ENCODE results near the gene TBCE. TPM values are rescaled to one million over a fixed set of nuclear protein-coding genes. Genes with fewer than 3 reads are reported as not detected.
"Not testable (repeated sequence)": the region's sequence is repeated elsewhere in the genome, so short reads cannot be mapped to it uniquely, and the experiment has no call there.

The TBCE gene
- total RNA-seq, 4 donors from 2014 or later: 11.2 to 18.6 (median 14.6) TPM

DNA sequence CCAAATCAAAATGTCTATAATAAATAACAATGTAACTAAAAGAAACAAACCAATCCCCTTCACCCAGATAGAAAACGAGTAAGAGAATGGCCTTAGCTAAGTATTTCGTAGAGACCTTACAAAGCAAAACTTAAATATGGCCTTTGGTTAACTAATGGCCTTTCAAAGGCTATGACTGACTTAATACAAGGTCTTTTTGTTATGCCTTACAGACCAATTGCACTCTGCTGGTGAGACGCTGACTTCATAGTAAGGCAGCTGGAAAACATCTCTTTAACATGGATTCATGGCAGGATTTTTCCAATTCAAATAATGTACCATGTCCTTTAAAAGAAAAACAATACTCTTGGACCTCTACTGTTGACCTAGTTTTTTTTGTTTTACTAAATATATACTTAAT is 15.8 kb upstream of the TBCE start:
- TF ChIP-seq POLR2A (IDR thresholded peaks at IDR 0.05): no peak
- TF ChIP-seq, protein P1, sequence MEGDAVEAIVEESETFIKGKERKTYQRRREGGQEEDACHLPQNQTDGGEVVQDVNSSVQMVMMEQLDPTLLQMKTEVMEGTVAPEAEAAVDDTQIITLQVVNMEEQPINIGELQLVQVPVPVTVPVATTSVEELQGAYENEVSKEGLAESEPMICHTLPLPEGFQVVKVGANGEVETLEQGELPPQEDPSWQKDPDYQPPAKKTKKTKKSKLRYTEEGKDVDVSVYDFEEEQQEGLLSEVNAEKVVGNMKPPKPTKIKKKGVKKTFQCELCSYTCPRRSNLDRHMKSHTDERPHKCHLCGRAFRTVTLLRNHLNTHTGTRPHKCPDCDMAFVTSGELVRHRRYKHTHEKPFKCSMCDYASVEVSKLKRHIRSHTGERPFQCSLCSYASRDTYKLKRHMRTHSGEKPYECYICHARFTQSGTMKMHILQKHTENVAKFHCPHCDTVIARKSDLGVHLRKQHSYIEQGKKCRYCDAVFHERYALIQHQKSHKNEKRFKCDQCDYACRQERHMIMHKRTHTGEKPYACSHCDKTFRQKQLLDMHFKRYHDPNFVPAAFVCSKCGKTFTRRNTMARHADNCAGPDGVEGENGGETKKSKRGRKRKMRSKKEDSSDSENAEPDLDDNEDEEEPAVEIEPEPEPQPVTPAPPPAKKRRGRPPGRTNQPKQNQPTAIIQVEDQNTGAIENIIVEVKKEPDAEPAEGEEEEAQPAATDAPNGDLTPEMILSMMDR (IDR thresholded peaks at IDR 0.05): no peak
- peaks cover 0 to 5% (median 0%) of the 10 kb centered on the region in 3 donors for H3K36me3 ChIP-seq
- no peaks in the 10 kb centered on the region for H3K27me3 ChIP-seq
- H3K27ac ChIP-seq: no peak overlapping the region
- H3K4me3 ChIP-seq: no peak overlapping the region
- intact Hi-C loops (cut with DNase I): no loop called here
- DNase-seq: no peak
- H3K4me1 ChIP-seq: no peaks in the 10 kb centered on the region
- WGBS, 2 donors: 77 to 90% methylated on average over 3 of the region's 3 CpGs
- H3K9me3 ChIP-seq: no peaks in the 10 kb centered on the region

- DNase-seq: no peak
- peaks cover 0 to under 1% (median 0%) of the 10 kb centered on the region in 3 donors for H3K36me3 ChIP-seq
- 74 to 76% methylated on average over 3 of the region's 3 CpGs for WGBS, 2 donors
- no peaks in the 10 kb centered on the region for H3K9me3 ChIP-seq
- H3K27me3 ChIP-seq: no peaks in the 10 kb centered on the region
- H3K4me1 ChIP-seq: no peaks in the 10 kb centered on the region
- TF ChIP-seq POLR2A (IDR thresholded peaks at IDR 0.05): no peak
- TF ChIP-seq, protein P1 (IDR thresholded peaks at IDR 0.05): no peak
- no peak overlapping the region for H3K4me3 ChIP-seq
- H3K27ac ChIP-seq: no peak overlapping the region
- intact Hi-C loops (cut with DNase I): no loop called here
Observed at GRCh38 chr1:235351898-235352297, 15.3 kb upstream of the TBCE start.

GRCh38 chr1:235357485-235358373 is 9.5 kb upstream of the TBCE start:
- WGBS, 2 donors: 62 to 66% methylated on average over 11 of the region's 11 CpGs
- no peaks in the 10 kb centered on the region for H3K4me1 ChIP-seq
- no peak overlapping the region for H3K4me3 ChIP-seq
- no peaks in the 10 kb centered on the region for H3K27me3 ChIP-seq
- H3K36me3 ChIP-seq: no peaks in the 10 kb centered on the region
- TF ChIP-seq POLR2A (IDR thresholded peaks at IDR 0.05): no peak
- TF ChIP-seq, protein P1 (IDR thresholded peaks at IDR 0.05): no peak
- H3K9me3 ChIP-seq: no peaks in the 10 kb centered on the region
- intact Hi-C loops (cut with DNase I): no loop called here
- H3K27ac ChIP-seq: no peak overlapping the region
- DNase-seq: no peak

DNA sequence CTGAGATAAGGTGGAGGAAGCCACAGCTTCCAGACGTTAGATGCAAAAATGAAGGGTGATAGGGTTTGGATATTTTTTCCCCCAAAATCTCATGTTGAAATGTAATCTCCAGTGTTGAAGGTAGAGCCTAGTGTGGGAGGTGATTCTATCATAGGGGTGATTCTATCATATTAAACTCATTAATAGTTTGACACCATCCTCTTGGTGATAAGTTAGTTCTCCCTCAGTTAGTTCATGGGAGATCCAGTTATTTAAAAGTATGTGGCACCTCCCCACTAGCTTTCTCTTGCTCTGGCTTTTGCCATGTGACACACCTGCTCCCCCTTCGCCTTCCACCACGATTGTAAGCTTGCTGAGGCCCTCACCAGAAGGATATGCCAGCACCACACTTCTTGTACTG is 8.3 kb upstream of the TBCE start:
- Histone ChIP-seq H3K4me1 (no peaks in the 10 kb centered on the region), H3K27me3 (no peaks in the 10 kb centered on the region), H3K4me3 (no peak overlapping the region), H3K36me3 (no peaks in the 10 kb centered on the region), H3K27ac (no peak overlapping the region), H3K9me3 (no peaks in the 10 kb centered on the region)
- DNase-seq: no peak
- intact Hi-C loops (cut with DNase I): no loop called here
- 81 to 86% methylated on average over 3 of the region's 3 CpGs for WGBS, 2 donors
- TF ChIP-seq POLR2A (IDR thresholded peaks at IDR 0.05): no peak
- TF ChIP-seq, protein P1 (IDR thresholded peaks at IDR 0.05): no peak

- peaks cover 3 to 17% (median 5%) of the 10 kb centered on the region in 3 donors for H3K4me1 ChIP-seq
- H3K9me3 ChIP-seq; H3K27ac ChIP-seq; H3K36me3 ChIP-seq; H3K4me3 ChIP-seq; DNase-seq; H3K27me3 ChIP-seq; intact Hi-C loops (cut with DNase I): not testable (repeated sequence)
- 92 to 97% methylated on average over 9 of the region's 9 CpGs for WGBS, 2 donors
Observed at GRCh38 chr1:235364189-235364588, 3.0 kb upstream of the TBCE start.
